CD4-positive, alpha-beta T cell (primary cell): ENCODE data around the gene MAP2K7. TPM values are rescaled to one million over a fixed set of nuclear protein-coding genes. Genes with fewer than 3 reads are reported as not detected.
A peak's percentile ranks its signal among the peaks of the same experiment; 100 is the strongest.

Experiments used
- ATAC-seq: fragments of 200-7000 bp; cut with Tn5 transposase; one replicate; pipeline ENCODE4 v1.10.0; 2022; ENCODE audit warnings: mild to moderate bottlenecking; ENCODE audit not compliant: poor library complexity
- CTCF ChIA-PET: fragments of 350-600 bp; sonication (Branson Sonifier 250); formaldehyde crosslinking; loops from one replicate; lab custom pipeline; 2021; ENCODE audit warnings: antibody characterized with exemption, inconsistent platforms; lab: Charles Lee
- POLR2A ChIA-PET: fragments of 350-600 bp; sonication (Branson Sonifier 250); formaldehyde crosslinking; loops from one replicate; lab custom pipeline; 2021; ENCODE audit warnings: antibody characterized with exemption, inconsistent platforms; lab: Charles Lee
- DNase-seq, 14 experiments: peaks; one replicate each; pipeline ENCODE4 v3.0.0-alpha.2; 2013 to 2020; ENCODE audit warnings: mixed read lengths in 2 of 14
- H3K27ac ChIP-seq, 2 donors: one replicate each; pipeline versions ENCODE4 v1.5.1 to v1.7.0; 2013; ENCODE audit warnings: low read length in 2 of 2, low read depth in 1 of 2, mild to moderate bottlenecking in 1 of 2
- H3K27me3 ChIP-seq, 2 experiments: 1 replicate in 1 of 2; 2 replicates in 1 of 2; pipeline versions ENCODE4 v1.6.1 to v1.7.0; 2013; ENCODE audit warnings: low read length in 2 of 2, control low read depth in 1 of 2, mild to moderate bottlenecking in 1 of 2, moderate library complexity in 1 of 2; ENCODE audit not compliant: insufficient read depth in 2 of 2, control insufficient read depth in 1 of 2
- H3K36me3 ChIP-seq: one replicate; pipeline ENCODE4 v1.6.1; 2013; ENCODE audit warnings: low read length, control low read depth; ENCODE audit not compliant: insufficient read depth
- H3K4me1 ChIP-seq: one replicate; pipeline ENCODE4 v1.6.1; 2013; ENCODE audit warnings: low read length, control low read depth; ENCODE audit not compliant: insufficient read depth
- H3K4me3 ChIP-seq: one replicate; pipeline ENCODE4 v1.5.1; 2013; ENCODE audit warnings: mild to moderate bottlenecking, low read length, moderate library complexity
- H3K9me3 ChIP-seq, 2 experiments: 1 replicate in 1 of 2; 2 replicates in 1 of 2; pipeline versions ENCODE4 v1.6.1 to v1.7.0; 2013; ENCODE audit warnings: low read length in 2 of 2, mild to moderate bottlenecking in 2 of 2, control low read depth in 1 of 2, moderate library complexity in 1 of 2; ENCODE audit not compliant: control insufficient read depth in 1 of 2, insufficient read depth in 1 of 2
- H3K27ac Mint-ChIP-seq: one replicate; pipeline ENCODE4 v1.8.0; 2020; ENCODE audit warnings: mixed read lengths
- H3K27me3 Mint-ChIP-seq: one replicate; pipeline ENCODE4 v1.8.0; 2021; ENCODE audit warnings: mixed read lengths
- H3K36me3 Mint-ChIP-seq: one replicate; pipeline ENCODE4 v1.8.0; 2021; ENCODE audit warnings: low read depth, mixed read lengths
- H3K4me1 Mint-ChIP-seq: one replicate; pipeline ENCODE4 v1.8.0; 2021; ENCODE audit warnings: low read depth, mixed read lengths
- H3K4me3 Mint-ChIP-seq: one replicate; pipeline ENCODE4 v1.8.0; 2020; ENCODE audit warnings: mild to moderate bottlenecking, mixed read lengths
- H3K9me3 Mint-ChIP-seq: one replicate; pipeline ENCODE4 v1.8.0; 2020; ENCODE audit warnings: mixed read lengths
- CTCF ChIP-seq: fragments of 200-600 bp; IDR thresholded peaks from one replicate; pipeline ENCODE4 v1.8.0; 2022; ENCODE audit warnings: antibody characterized with exemption, mild to moderate bottlenecking
- intact Hi-C, 2 experiments: fragments of 100-400 bp; cut with DNase I in 1 of 2; cut with micrococcal nuclease in 1 of 2; formaldehyde crosslinking; loops; one replicate each; pipeline versions ENCODE4 v1.15.1 to v1.9.0; 2023 to 2025; cut with DNase I, micrococcal nuclease
- total RNA-seq, 174 experiments: library from RNA in 2 of 174; stranded (reverse) in 2 of 174; gene quantifications; one replicate each; pipeline ENCODE4 v1.2.3 and lab custom pipeline; 2021 to 2026

Gene MAP2K7
- total RNA-seq, 2 experiments from 2014 or later, result 81.7 to 82.3 TPM

GRCh38 chr19:7863971-7864689 lies 39.5 kb upstream of the MAP2K7 start:
- no peaks in the 10 kb centered on the region for H3K9me3 ChIP-seq
- peaks cover 21 to 30% of the 10 kb centered on the region in 2 experiments for H3K27me3 ChIP-seq
- Mint-ChIP-seq H3K27ac (no peak overlapping the region), H3K4me1 (peaks cover 16% of the 10 kb centered on the region), H3K9me3 (no peaks in the 10 kb centered on the region), H3K36me3 (no peaks in the 10 kb centered on the region), H3K27me3 (peaks cover 7% of the 10 kb centered on the region), H3K4me3 (peak overlapping the region; percentile 11)
- H3K27ac ChIP-seq, result no peak overlapping the region
- peaks cover 56% of the 10 kb centered on the region for H3K4me1 ChIP-seq
- no peak overlapping the region for H3K4me3 ChIP-seq
- DNase-seq, result no peak
- intact Hi-C loops, result no loop called here
- no peak for TF ChIP-seq CTCF
- POLR2A ChIA-PET, result interaction anchor here (0.5 to 2.7 kb wide), 3 partner anchors 40 to 525 kb away, joined by 3 to 12 read pairs (median 4); partner anchors contain the start of genes MAP2K7 and SNAPC2
- H3K36me3 ChIP-seq, result no peaks in the 10 kb centered on the region
- ATAC-seq, result no peak
- CTCF ChIA-PET, result no interaction called here

DNA sequence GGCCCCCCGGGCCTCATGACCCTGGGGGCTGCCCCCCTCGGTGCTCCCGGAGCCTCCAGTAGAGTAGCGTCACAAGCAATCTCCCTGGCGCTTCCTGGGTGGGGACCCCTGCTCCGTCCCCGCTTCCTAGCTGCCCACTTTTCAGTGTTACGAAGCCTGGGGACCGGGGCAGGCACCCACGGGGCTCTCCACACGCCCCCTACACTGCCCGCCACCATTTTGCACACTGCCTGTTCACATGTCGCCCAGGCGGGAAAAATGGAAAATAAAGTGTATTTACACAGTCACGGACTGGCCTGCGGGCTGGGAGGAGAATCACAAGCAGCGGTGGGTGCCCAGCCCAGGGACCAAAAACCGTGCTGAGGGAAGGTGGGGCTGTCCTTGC lies 39.0 kb upstream of the MAP2K7 start:
- CTCF ChIA-PET, result no interaction called here
- Mint-ChIP-seq H3K9me3 (no peaks in the 10 kb centered on the region), H3K36me3 (no peaks in the 10 kb centered on the region), H3K27me3 (peaks cover 7% of the 10 kb centered on the region), H3K27ac (no peak overlapping the region), H3K4me3 (no peak overlapping the region), H3K4me1 (peaks cover 16% of the 10 kb centered on the region)
- peaks cover 61% of the 10 kb centered on the region for H3K4me1 ChIP-seq
- H3K9me3 ChIP-seq, result no peaks in the 10 kb centered on the region
- H3K36me3 ChIP-seq, result no peaks in the 10 kb centered on the region
- no peak overlapping the region for H3K27ac ChIP-seq
- H3K4me3 ChIP-seq, result no peak overlapping the region
- no peak for ATAC-seq
- DNase-seq, result no peak
- no peak for TF ChIP-seq CTCF
- H3K27me3 ChIP-seq, result peaks cover 21 to 28% of the 10 kb centered on the region in 2 experiments
- POLR2A ChIA-PET, result interaction anchor here (1.3 kb wide), 1 partner anchor 55 kb away, joined by 3 read pairs; the partner anchor contains the start of gene SNAPC2
- intact Hi-C loops, result loop anchor here in 1 of 2 experiments (5.0 kb wide), 1 partner anchor 58 kb away; the partner anchor contains the start of gene SNAPC2

DNA sequence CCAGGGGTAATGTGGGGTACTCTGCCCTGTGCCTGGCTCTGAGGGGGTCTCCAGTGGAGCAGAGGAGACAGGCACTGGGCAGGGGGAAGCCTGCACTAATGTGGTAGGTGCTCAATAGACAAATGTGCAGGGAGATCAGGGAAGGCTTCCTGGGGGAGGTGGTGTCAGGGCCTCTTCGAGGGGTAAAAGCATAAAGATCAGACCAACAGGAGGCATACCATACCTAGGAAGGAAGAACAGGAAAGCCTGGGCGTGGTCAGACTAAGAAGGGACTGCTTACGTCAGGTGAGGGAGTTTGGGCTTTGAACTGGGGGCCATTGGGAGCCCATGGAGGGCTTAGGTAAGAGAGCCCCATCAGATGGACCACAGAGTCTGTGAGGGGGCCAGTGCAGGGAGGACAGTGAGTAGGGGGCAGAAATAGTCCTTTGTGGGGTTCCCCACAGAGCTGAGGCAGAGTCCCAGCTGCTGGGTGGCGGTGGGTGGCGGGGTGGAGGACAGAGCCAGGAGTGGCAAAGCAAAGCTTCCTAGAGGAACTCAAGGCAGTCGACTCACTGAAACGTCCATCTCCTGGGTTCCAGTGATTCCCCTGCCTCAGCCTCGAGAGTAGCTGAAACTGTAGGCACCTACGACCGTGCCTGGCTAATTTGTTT lies 38.3 kb upstream of the MAP2K7 start:
- Mint-ChIP-seq H3K27me3 (peaks cover 7% of the 10 kb centered on the region), H3K27ac (peak overlapping the region; percentile 31), H3K4me1 (peaks cover 20% of the 10 kb centered on the region), H3K4me3 (peak overlapping the region; percentile 78), H3K9me3 (no peaks in the 10 kb centered on the region), H3K36me3 (no peaks in the 10 kb centered on the region)
- ATAC-seq (no peak), DNase-seq (peak in 4 of 14 experiments; percentile 19 to 65 (median 42))
- peaks cover 66% of the 10 kb centered on the region for H3K4me1 ChIP-seq
- CTCF ChIA-PET, result no interaction called here
- peaks cover 18 to 22% of the 10 kb centered on the region in 2 experiments for H3K27me3 ChIP-seq
- no peak for TF ChIP-seq CTCF
- peak overlapping the region in 1 of 2 donors; percentile 13 for H3K27ac ChIP-seq
- intact Hi-C loops, result loop anchor here in 1 of 2 experiments (5.0 kb wide), 1 partner anchor 57 kb away; the partner anchor contains the start of gene SNAPC2
- no peaks in the 10 kb centered on the region for H3K36me3 ChIP-seq
- H3K9me3 ChIP-seq, result no peaks in the 10 kb centered on the region
- no peak overlapping the region for H3K4me3 ChIP-seq
- POLR2A ChIA-PET, result interaction anchor here (1.2 to 1.3 kb wide), 2 partner anchors 55 kb away, joined by 3 to 4 read pairs; partner anchors contain the start of gene SNAPC2
